NCI-H510A treated with DMSO at 0.1 percent for 48 hours (cell line): ENCODE measurements around the gene NCBP1.

Source experiments
- DNase-seq: peaks from one replicate; lab custom pipeline; 2025; lab: John Stamatoyannopoulos, UW

NCBP1 gene

DNA sequence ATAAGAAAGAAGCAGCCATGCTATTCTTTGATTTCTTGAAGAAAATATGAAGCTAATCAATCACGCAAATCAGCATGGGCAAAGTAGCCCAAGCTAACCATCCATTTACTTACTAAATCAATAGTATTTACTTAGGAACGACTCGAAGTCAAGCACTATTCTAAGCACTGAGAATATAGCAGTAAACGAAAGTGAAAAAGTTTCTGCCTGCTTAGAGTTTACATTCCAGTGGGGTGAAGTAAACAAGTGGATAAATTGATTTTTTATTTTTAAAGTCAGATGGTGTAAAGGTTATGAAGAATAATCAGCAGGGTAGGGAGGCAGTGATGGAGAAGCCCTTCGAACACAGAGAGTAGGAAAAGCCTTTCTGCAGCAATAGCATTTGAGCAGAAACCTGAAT lies 6.0 kb upstream of the NCBP1 start:
- DNase-seq, result no peak

DNA sequence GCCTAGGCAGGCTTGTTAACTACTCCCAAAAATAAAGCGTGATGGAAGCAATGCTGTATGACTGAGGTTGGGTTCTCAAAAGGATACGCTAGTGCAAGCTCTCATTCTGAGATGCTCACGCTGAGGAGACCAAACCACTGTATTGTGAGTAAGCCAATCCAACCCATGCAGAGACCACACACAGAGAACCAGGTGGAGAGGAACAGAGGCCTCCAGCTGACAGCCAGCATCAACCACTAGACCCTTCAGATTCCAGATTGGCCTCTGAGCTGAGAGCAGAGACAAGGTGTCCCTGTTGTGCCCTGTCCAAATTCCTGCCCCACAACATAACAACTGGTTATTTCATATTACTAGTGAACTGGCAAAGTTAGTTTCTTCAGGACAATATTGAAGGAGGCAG lies 5.0 kb upstream of the NCBP1 start:
- no peak for DNase-seq

- no peak for DNase-seq
Measured at GRCh38 chr9:97629156-97629555, 4.5 kb upstream of the NCBP1 start.

GRCh38 chr9:97630591-97630990 lies 3.0 kb upstream of the NCBP1 start:
- DNase-seq, result no peak

DNA sequence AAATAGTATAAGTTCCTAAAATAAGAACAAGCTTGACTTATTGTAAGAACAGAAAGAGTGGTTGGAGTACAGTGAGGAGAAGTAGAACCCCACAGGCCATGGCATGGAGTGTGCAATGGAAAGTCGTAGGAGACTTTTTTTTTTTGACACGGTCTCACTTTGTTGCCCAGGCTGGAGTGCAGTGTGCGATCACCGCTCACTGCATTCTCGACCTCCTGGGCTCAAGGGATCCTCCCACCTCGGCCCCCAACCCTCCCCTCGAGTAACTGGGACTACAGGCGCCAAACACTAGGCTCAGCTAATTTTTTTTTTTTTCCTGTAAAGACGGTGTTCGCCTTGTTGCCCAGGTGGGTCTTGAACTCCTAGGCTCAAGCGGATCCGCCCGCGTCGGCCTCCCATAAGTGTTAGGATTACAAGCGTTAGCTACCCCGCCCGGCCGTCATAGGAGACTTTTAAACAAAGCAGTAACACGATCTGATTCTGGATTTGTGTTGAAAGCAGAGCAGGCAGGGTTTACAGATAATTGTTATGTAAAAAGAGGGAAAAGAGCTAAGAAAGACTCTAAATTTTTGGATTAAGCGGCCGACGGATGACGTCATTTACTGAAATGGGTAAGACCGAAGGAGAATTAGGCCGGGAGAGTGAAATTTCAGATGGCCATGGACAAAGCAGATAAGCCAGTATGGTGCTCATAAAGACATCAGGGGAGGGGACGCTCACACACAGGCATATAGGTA lies 1.2 kb upstream of the NCBP1 start:
- peak; percentile 92 for DNase-seq

- DNase-seq, result no peak
Measured at GRCh38 chr9:97633859-97634490, 354 bp downstream of the NCBP1 start.

DNA sequence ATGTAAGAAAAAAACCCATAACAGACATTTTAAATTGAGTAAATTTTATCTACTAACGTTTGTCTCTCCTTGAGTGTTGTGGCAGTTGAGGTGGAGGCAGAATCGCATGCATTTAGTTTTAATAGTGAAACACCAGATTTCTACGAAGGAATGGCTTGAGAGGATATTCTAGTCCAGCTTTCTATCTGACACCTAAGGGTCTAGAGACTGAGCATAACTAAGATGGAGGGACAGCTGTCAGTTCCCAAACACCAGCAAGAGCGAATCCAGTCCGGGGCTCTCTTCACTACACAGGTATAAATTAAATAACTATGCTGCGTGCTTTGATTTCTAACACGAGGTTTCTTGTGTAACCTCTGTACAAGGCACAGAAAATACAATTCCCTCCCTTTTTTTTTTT lies 1.4 kb downstream of the NCBP1 start:
- DNase-seq, result no peak

DNA sequence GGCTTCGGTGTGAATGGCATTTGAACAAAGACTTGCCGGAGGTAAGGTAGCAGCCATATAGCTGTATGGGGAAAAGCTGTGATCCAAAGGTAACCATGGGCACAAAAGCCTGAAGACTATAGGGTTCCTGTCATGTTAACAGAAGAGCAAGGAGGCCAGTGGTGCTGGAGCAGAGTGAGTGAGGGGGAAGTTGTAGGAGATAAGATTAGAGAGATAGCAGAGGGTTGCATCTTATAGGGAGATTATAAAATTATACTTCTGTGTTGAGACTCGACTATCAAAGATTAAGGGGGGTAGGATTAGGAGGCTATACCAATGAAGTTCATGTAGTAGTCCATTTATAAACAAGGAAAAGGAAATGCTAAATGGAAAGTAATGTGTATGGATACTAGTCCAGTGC lies 3.3 kb downstream of the NCBP1 start:
- DNase-seq, result no peak

DNA sequence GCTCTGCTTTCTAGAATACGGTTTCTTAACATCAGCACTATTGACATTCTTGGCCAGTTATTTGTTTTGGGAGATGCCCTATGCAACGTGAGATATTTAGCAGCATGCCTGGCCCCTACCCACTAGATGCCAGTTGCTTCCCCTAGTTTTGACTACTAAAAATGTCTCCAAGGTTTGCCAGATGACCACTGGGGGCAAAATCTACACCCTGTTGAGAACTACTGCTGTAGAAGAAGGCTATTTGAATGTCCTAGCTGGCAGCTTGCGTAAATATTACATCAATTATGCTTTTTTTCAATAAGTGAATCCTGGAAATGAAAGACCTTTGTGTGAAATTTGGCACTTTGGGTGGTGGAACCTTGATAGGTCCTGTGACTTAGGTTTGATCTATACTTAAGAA lies 5.0 kb downstream of the NCBP1 start:
- no peak for DNase-seq

DNA sequence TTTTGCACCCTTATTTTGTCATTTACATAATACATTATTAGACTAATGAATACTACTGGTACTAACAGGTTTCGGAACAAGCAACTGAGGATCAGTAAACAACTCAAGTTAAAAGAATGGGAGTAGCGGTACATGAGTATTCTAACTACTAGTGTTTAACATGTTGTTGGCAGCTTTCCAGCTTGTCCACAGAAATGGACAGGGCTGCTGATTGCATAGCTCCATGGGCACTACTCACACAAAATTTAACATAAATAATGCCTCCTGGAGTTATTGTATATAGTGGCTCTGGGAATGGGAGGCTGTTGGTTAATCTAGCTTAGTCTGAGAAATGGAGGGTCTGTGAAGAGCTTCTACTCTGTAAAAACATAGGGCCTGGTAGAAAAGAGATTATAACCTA lies 6.7 kb downstream of the NCBP1 start:
- DNase-seq, result peak; percentile 21

GRCh38 chr9:97645720-97646119 lies 12.1 kb downstream of the NCBP1 start:
- no peak for DNase-seq

DNA sequence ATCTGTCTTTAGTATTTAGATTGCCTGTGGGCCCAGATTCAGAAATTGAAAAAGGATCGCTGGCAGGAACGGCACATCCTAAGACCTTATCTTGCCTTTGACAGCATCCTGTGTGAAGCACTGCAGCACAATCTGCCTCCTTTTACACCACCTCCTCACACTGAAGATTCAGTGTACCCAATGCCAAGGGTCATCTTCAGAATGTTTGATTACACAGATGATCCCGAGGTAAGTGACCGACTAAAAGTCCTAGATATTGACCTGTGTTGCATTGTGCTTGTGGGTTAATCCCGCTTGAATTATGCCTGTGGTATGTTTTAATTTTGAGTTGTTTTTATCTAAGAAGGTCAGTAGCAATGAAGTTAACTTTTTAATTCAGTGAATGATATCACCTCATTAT lies 14.4 kb downstream of the NCBP1 start:
- no peak for DNase-seq

DNA sequence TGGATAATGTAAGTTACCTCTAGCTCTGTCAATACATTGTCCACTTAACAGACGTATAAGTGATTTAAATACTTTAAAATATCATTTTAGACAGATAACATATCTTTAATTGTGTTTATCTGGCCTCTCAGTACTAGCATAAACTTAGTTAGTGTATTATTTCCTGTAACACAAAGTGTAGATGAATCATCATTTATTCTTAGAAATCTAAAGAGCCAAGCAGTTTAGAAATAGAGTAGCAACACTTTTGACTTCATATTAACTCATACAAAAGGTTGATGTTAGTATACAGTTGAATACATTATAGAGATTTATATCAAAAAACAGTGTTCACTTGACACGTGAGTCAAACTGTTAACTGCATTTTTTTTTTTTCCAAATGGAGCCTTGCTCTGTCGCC lies 18.0 kb downstream of the NCBP1 start:
- DNase-seq, result no peak

DNA sequence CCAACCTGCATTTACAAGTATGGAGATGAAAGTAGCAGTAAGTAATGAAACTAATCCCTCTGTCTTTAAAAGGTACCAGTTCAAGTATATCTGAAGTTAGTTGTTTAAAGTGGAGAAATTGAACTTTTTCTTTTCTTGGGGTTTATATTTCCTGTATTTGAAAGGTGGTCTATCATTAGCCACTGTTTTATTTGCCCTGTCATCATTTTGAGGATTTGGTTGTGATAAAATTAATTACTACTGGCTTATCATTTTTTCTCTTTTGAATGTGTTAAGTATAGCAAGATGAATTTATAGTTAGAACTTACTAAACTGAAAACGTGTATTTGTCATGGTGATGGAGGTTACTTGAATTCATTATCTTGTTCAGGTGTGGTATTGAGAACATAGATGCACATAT lies 25.1 kb downstream of the NCBP1 start:
- DNase-seq, result no peak

GRCh38 chr9:97659771-97660170 lies 26.1 kb downstream of the NCBP1 start:
- DNase-seq, result no peak

- DNase-seq, result no peak
Measured at GRCh38 chr9:97660340-97660739, 26.7 kb downstream of the NCBP1 start.

DNA sequence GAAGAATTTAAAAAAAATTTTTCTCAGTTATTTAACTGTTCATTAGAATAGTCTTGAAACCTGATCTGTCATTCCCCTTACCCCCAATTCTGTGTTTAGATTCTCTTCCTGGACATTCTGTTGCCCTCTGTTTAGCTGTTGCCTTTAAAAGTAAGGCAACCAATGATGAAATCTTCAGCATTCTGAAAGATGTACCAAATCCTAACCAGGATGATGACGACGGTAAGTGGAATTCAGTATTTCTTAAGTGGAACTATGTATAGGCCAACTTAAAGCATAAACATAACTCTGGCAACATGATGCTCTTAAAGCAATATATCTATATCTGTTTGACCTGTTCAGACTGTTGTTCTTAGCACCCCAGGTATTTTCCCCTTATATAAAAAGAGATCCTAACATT lies 27.2 kb downstream of the NCBP1 start:
- no peak for DNase-seq

- no peak for DNase-seq
Measured at GRCh38 chr9:97665742-97666141, 32.1 kb downstream of the NCBP1 start.

DNA sequence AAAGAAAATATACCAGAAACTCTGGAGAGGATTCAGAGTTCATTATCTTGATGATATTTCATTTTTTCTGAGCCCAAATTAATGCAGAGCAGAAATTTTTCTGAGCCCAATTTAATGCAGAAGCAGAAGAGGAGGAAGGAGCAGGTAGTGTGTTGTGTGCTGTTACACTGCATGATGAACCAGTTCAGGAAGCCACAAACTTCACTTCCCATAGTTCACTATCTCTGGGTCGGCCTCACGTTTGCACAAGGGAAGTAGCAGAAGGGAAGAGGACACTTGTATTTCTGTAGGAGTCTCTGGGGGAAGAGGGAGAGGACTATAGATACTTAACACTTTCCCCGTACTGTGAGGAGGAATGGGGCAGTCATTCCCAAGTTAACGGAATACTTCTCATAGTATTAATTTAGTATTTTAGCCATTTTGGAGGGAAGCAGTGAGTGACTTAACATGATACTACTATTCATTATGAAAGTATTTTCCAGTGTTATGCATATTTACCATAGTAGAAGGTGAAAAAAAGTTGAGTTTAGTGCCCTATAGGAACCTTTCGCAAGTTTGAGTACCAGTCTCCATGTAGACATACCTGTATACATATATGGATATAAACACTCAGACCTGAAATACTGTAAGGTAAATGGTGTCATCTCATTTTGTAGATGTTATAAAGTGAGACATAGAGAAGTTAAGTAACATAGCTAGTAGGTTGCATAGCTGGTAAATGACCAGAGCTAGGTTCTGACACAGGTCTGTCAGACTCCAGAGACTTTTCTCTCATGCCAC lies 33.5 kb downstream of the NCBP1 start:
- no peak for DNase-seq

GRCh38 chr9:97668485-97668884 lies 34.9 kb downstream of the NCBP1 start:
- DNase-seq, result no peak

DNA sequence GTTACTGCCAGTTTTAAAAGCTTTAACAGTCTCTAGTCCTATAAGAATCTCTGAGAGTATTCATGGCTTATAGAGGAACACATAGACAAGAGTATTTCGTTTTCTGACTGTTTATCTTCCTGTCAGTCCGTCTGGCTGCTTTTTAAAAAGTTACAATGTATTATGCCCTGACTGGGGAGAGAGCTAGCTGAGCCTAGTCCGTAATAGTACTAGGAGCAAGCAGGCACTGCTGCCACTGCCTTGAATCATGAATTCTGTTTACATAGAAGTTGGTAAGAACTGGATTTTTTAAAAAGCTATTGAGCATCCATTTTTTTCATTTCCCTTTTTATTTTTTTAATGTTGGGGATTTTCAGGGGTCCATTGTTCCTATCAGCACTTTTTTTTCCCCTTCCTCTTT lies 37.0 kb downstream of the NCBP1 start:
- DNase-seq, result no peak

DNA sequence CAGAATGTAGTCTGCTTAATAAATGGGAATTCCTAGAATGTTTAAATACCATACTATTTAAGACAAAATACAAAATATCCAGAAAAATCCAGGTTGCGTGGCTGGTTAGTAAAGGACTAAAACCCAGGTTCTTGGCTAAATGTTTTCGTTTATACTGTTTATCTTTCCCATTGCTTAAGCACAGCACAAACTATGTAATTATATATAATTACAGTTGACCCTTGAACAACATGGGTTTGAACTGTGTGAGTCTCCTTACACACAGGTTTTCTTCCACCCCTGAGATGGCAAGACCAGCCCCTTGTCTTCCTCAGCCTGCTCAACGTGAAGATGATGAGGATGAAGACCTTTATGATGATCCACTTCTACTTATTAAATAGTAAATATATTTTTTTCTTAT lies 38.8 kb downstream of the NCBP1 start:
- DNase-seq, result no peak

DNA sequence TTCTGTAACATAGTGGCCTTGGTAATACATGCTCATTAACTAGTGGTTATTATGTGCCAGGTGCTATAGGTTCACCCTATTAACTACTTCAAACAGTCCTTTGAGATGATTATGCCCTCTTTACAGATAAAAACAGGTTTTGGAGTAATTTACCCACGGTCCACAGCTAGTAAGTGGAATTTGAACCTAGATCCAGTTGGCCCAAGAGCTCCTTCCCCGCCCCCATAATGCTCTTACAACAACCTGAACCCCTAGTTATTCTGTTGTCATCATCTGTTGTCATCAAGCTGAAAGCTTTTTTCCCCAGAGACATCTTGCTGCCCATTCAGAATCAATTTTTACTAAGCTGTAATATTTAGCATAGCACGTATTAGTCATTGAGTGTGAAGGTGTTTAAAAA lies 40.3 kb downstream of the NCBP1 start:
- DNase-seq, result no peak
